CD8-positive, alpha-beta memory T cell (primary cell): ENCODE data around the gene MCC. TPM values are rescaled to one million over a fixed set of nuclear protein-coding genes. Genes with fewer than 3 reads are reported as not detected.

ENCODE experiments used
- CTCF ChIA-PET: fragments of 350-600 bp; sonication (Branson Sonifier 250); formaldehyde crosslinking; loops from one replicate; lab custom pipeline; 2021; ENCODE audit warnings: antibody characterized with exemption; lab: Charles Lee
- POLR2A ChIA-PET: fragments of 350-600 bp; sonication (Branson Sonifier 250); formaldehyde crosslinking; loops from one replicate; lab custom pipeline; 2021; ENCODE audit warnings: antibody characterized with exemption; lab: Charles Lee
- DNase-seq, 5 donors: peaks; one replicate each; pipeline versions ENCODE4 v3.0.0 to v3.0.0-alpha.2; 2020 to 2022; ENCODE audit warnings: mixed read lengths in 1 of 5
- H3K27ac ChIP-seq: one replicate; pipeline ENCODE4 v1.7.0; 2013; ENCODE audit warnings: low read depth, mild to moderate bottlenecking, low read length, moderate library complexity
- H3K27me3 ChIP-seq: 2 replicates; pipeline ENCODE4 v1.7.0; 2013; ENCODE audit warnings: low read length, mild to moderate bottlenecking; ENCODE audit not compliant: insufficient read depth, poor library complexity, severe bottlenecking
- H3K36me3 ChIP-seq: 2 replicates; pipeline ENCODE4 v1.7.0; 2013; ENCODE audit warnings: mild to moderate bottlenecking, low read length, moderate library complexity; ENCODE audit not compliant: insufficient read depth
- H3K4me1 ChIP-seq: 2 replicates; pipeline ENCODE4 v1.7.0; 2013; ENCODE audit warnings: mild to moderate bottlenecking, low read length, moderate library complexity; ENCODE audit not compliant: insufficient read depth
- H3K4me3 ChIP-seq: 2 replicates; pipeline ENCODE4 v1.7.0; 2013; ENCODE audit warnings: mild to moderate bottlenecking, low read length
- H3K9me3 ChIP-seq: 2 replicates; pipeline ENCODE4 v1.7.0; 2013; ENCODE audit warnings: mild to moderate bottlenecking, low read length
- H3K27ac Mint-ChIP-seq, 8 donors: one replicate each; pipeline ENCODE4 v1.8.0; 2020 to 2021; ENCODE audit warnings: mixed read lengths in 8 of 8, mild to moderate bottlenecking in 6 of 8, inconsistent platforms in 3 of 8, moderate library complexity in 3 of 8
- H3K27me3 Mint-ChIP-seq, 2 donors: one replicate each; pipeline ENCODE4 v1.8.0; 2020 to 2021; ENCODE audit warnings: mixed read lengths in 2 of 2, mild to moderate bottlenecking in 1 of 2, moderate library complexity in 1 of 2
- H3K36me3 Mint-ChIP-seq, 3 donors: one replicate each; pipeline ENCODE4 v1.8.0; 2020 to 2021; ENCODE audit warnings: mixed read lengths in 3 of 3, inconsistent platforms in 1 of 3, mild to moderate bottlenecking in 1 of 3
- H3K4me1 Mint-ChIP-seq, 3 donors: one replicate each; pipeline ENCODE4 v1.8.0; 2020 to 2021; ENCODE audit warnings: mixed read lengths in 3 of 3, inconsistent platforms in 1 of 3, mild to moderate bottlenecking in 1 of 3
- H3K4me3 Mint-ChIP-seq, 7 donors: one replicate each; pipeline ENCODE4 v1.8.0; 2020 to 2021; ENCODE audit warnings: mixed read lengths in 7 of 7, mild to moderate bottlenecking in 6 of 7, moderate library complexity in 4 of 7, inconsistent platforms in 2 of 7
- H3K9me3 Mint-ChIP-seq, 5 donors: one replicate each; pipeline ENCODE4 v1.8.0; 2020 to 2022; ENCODE audit warnings: mixed read lengths in 5 of 5, mild to moderate bottlenecking in 3 of 5, moderate library complexity in 2 of 5, inconsistent platforms in 1 of 5
- polyA plus RNA-seq: library from polyadenylated mRNA; unstranded; fragments of 300-500 nt; fragmentation: Illumina TruSeq; gene quantifications from one replicate; pipeline ENCODE4 v1.2.3, GENCODE V29; 2021
- total RNA-seq, 2 experiments: library from RNA; stranded (reverse); gene quantifications; one replicate each; pipeline ENCODE4 v1.2.3, GENCODE V29; 2021

MCC gene
- total and polyA plus RNA-seq, 3 experiments from 2014 or later = 4.2 to 5.4 (median 4.9) TPM

GRCh38 chr5:113223315-113223714 is 264.9 kb downstream of the MCC start:
- no peaks in the 10 kb centered on the region for H3K4me1 ChIP-seq
- H3K36me3 ChIP-seq = no peaks in the 10 kb centered on the region
- no peaks in the 10 kb centered on the region for H3K27me3 ChIP-seq
- CTCF ChIA-PET = no interaction called here
- POLR2A ChIA-PET = no interaction called here
- DNase-seq = no peak
- Mint-ChIP-seq H3K27ac (no peak overlapping the region), H3K36me3 (peaks cover 0 to 4% (median 0%) of the 10 kb centered on the region in 3 donors), H3K27me3 (peaks cover 0 to 11% of the 10 kb centered on the region in 2 donors), H3K4me3 (no peak overlapping the region), H3K9me3 (no peaks in the 10 kb centered on the region), H3K4me1 (no peaks in the 10 kb centered on the region)
- no peaks in the 10 kb centered on the region for H3K9me3 ChIP-seq
- no peak overlapping the region for H3K27ac ChIP-seq
- H3K4me3 ChIP-seq = no peak overlapping the region

- Histone ChIP-seq H3K27ac (no peak overlapping the region), H3K4me1 (no peaks in the 10 kb centered on the region), H3K4me3 (no peak overlapping the region), H3K36me3 (no peaks in the 10 kb centered on the region), H3K27me3 (no peaks in the 10 kb centered on the region), H3K9me3 (no peaks in the 10 kb centered on the region)
- ChIA-PET CTCF (no interaction called here), POLR2A (interaction anchor here (0.6 kb wide), 1 partner anchor 1071 kb away, joined by 3 read pairs; no protein-coding TSS in a partner anchor)
- H3K9me3 Mint-ChIP-seq = no peaks in the 10 kb centered on the region
- H3K27me3 Mint-ChIP-seq = peaks cover 2 to 9% of the 10 kb centered on the region in 2 donors
- no peaks in the 10 kb centered on the region for H3K4me1 Mint-ChIP-seq
- peaks cover 0 to 4% (median 0%) of the 10 kb centered on the region in 3 donors for H3K36me3 Mint-ChIP-seq
- H3K4me3 Mint-ChIP-seq = no peak overlapping the region
- no peak overlapping the region for H3K27ac Mint-ChIP-seq
- no peak for DNase-seq
Observed at GRCh38 chr5:113221294-113222176, 266.7 kb downstream of the MCC start.

DNA sequence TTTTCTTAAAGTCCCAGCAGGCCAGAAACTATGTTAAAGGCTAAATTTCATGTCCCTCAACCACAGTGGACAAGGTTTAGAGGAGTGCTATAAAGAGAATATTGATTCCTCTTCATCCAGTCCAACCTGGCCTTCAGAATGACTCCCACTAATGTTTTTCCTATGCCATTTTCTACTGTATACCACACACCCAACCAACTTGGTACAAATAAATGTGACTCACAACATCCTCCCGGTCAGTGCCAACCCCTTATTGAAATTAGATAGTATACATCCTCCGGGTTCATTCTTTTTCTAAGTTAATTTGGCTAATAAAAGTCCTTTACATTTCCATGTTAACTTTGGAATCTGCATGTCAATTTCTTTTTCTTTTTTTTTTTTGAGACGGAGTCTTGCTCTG is 268.6 kb downstream of the MCC start:
- ChIA-PET CTCF (no interaction called here), POLR2A (no interaction called here)
- H3K27ac Mint-ChIP-seq = no peak overlapping the region
- no peak overlapping the region for H3K4me3 Mint-ChIP-seq
- H3K36me3 ChIP-seq = no peaks in the 10 kb centered on the region
- peaks cover 0 to 2% (median 0%) of the 10 kb centered on the region in 3 donors for H3K4me1 Mint-ChIP-seq
- no peak for DNase-seq
- H3K36me3 Mint-ChIP-seq = peaks cover 0 to 4% (median 0%) of the 10 kb centered on the region in 3 donors
- no peaks in the 10 kb centered on the region for H3K4me1 ChIP-seq
- H3K27ac ChIP-seq = no peak overlapping the region
- no peak overlapping the region for H3K4me3 ChIP-seq
- H3K27me3 ChIP-seq = no peaks in the 10 kb centered on the region
- no peaks in the 10 kb centered on the region for H3K9me3 ChIP-seq
- peaks cover 2 to 9% of the 10 kb centered on the region in 2 donors for H3K27me3 Mint-ChIP-seq
- no peaks in the 10 kb centered on the region for H3K9me3 Mint-ChIP-seq

- no peak overlapping the region for H3K4me3 Mint-ChIP-seq
- ChIA-PET POLR2A (no interaction called here), CTCF (no interaction called here)
- H3K4me3 ChIP-seq = no peak overlapping the region
- peaks cover 0 to 2% (median 0%) of the 10 kb centered on the region in 3 donors for H3K4me1 Mint-ChIP-seq
- DNase-seq = no peak
- H3K9me3 ChIP-seq = no peaks in the 10 kb centered on the region
- H3K36me3 Mint-ChIP-seq = peaks cover 0 to 4% (median 0%) of the 10 kb centered on the region in 3 donors
- H3K4me1 ChIP-seq = no peaks in the 10 kb centered on the region
- no peak overlapping the region for H3K27ac ChIP-seq
- no peaks in the 10 kb centered on the region for H3K9me3 Mint-ChIP-seq
- no peaks in the 10 kb centered on the region for H3K27me3 ChIP-seq
- H3K36me3 ChIP-seq = no peaks in the 10 kb centered on the region
- peaks cover 2 to 6% of the 10 kb centered on the region in 2 donors for H3K27me3 Mint-ChIP-seq
- H3K27ac Mint-ChIP-seq = no peak overlapping the region
Observed at GRCh38 chr5:113218906-113219517, 269.2 kb downstream of the MCC start.

DNA sequence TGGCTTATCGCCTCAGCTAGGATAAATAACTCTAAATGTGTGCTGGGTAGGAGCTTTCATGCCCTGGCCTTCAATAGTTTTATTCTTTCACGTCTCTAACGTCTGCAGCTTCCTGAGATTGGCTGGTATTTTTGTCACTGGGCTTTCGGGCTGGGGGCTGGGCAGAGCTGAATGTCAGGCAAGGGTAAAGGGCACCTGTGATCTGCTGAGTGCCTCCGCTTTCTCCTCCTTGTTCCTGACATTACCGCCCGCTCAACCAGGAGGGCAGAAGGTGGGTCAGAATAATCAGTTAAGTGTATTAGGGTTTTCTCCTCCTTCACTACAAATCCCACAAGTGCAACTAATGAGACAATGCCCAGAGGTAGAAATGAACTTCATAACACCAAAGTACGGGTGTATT is 270.1 kb downstream of the MCC start:
- H3K36me3 ChIP-seq = no peaks in the 10 kb centered on the region
- no peaks in the 10 kb centered on the region for H3K27me3 ChIP-seq
- no peak for DNase-seq
- H3K9me3 ChIP-seq = no peaks in the 10 kb centered on the region
- H3K9me3 Mint-ChIP-seq = no peaks in the 10 kb centered on the region
- H3K4me3 ChIP-seq = no peak overlapping the region
- H3K4me1 Mint-ChIP-seq = peaks cover 0 to 2% (median 0%) of the 10 kb centered on the region in 3 donors
- no peak overlapping the region for H3K4me3 Mint-ChIP-seq
- no peak overlapping the region for H3K27ac ChIP-seq
- no peaks in the 10 kb centered on the region for H3K4me1 ChIP-seq
- H3K27me3 Mint-ChIP-seq = peaks cover under 1 to 2% of the 10 kb centered on the region in 2 donors
- H3K36me3 Mint-ChIP-seq = peaks cover 0 to under 1% (median 0%) of the 10 kb centered on the region in 3 donors
- ChIA-PET POLR2A (no interaction called here), CTCF (no interaction called here)
- H3K27ac Mint-ChIP-seq = no peak overlapping the region

- no peaks in the 10 kb centered on the region for H3K4me1 ChIP-seq
- Mint-ChIP-seq H3K27ac (no peak overlapping the region), H3K4me3 (no peak overlapping the region), H3K9me3 (no peaks in the 10 kb centered on the region), H3K27me3 (peaks cover 0 to 2% of the 10 kb centered on the region in 2 donors), H3K36me3 (no peaks in the 10 kb centered on the region), H3K4me1 (peaks cover 0 to 2% (median 0%) of the 10 kb centered on the region in 3 donors)
- H3K9me3 ChIP-seq = no peaks in the 10 kb centered on the region
- H3K27me3 ChIP-seq = no peaks in the 10 kb centered on the region
- DNase-seq = no peak
- no peak overlapping the region for H3K4me3 ChIP-seq
- POLR2A ChIA-PET = no interaction called here
- CTCF ChIA-PET = interaction anchor here (1.0 to 1.8 kb wide), 2 partner anchors 8 to 12 kb away, joined by 3 to 5 read pairs; no protein-coding TSS in a partner anchor
- no peak overlapping the region for H3K27ac ChIP-seq
- H3K36me3 ChIP-seq = no peaks in the 10 kb centered on the region
Observed at GRCh38 chr5:113217619-113218184, 270.6 kb downstream of the MCC start.

DNA sequence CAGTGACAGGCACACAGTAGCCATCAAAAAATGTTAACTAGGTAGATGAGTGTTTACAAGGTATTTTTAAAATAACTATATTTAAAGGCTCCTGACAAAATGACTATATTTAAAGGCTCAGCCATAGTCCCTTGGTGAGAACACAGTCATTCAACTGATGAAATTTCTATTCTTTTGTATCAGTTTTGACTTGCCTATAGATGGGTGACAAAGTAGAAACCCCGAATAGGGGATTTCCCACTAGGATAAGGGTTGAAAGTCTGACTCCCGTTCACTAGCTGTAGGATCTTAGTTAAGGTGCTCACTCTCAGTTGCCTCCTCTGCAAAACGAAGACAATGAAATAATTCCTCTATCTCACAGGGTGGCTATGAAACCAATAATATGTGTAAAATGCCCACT is 271.7 kb downstream of the MCC start:
- H3K27me3 ChIP-seq = no peaks in the 10 kb centered on the region
- no peaks in the 10 kb centered on the region for H3K36me3 Mint-ChIP-seq
- peaks cover 0 to 2% of the 10 kb centered on the region in 2 donors for H3K27me3 Mint-ChIP-seq
- CTCF ChIA-PET = interaction anchor here (1.0 to 1.8 kb wide), 2 partner anchors 9 to 10 kb away, joined by 3 to 5 read pairs; no protein-coding TSS in a partner anchor
- no peak overlapping the region for H3K4me3 ChIP-seq
- no peaks in the 10 kb centered on the region for H3K9me3 ChIP-seq
- H3K4me3 Mint-ChIP-seq = no peak overlapping the region
- POLR2A ChIA-PET = no interaction called here
- H3K36me3 ChIP-seq = no peaks in the 10 kb centered on the region
- no peaks in the 10 kb centered on the region for H3K9me3 Mint-ChIP-seq
- no peak overlapping the region for H3K27ac ChIP-seq
- H3K4me1 Mint-ChIP-seq = peaks cover 0 to 2% (median 0%) of the 10 kb centered on the region in 3 donors
- no peak for DNase-seq
- H3K27ac Mint-ChIP-seq = no peak overlapping the region
- no peaks in the 10 kb centered on the region for H3K4me1 ChIP-seq
